Measurements from ENCODE around the gene ZNF385B.

GRCh38 chr2:179744401-179744800, 117.0 kb downstream of the ZNF385B start:
- no peak for TF ChIP-seq TAF1 (IDR thresholded peaks at IDR 0.05; ENCODE audit: borderline replicate concordance, insufficient read depth, low read length)
- no peak for TF ChIP-seq POLR2AphosphoS5 (IDR thresholded peaks at IDR 0.05; ENCODE audit: low read depth, low read length)
